H1 (cell line): ENCODE measurements around the gene CYP3A7. TPM values are rescaled to one million over a fixed set of nuclear protein-coding genes. Genes with fewer than 3 reads are reported as not detected.

Source experiments
- CTCF ChIA-PET: fragments of 300-600 bp; sonication (Branson Sonifier 250); formaldehyde crosslinking; loops from one replicate; lab custom pipeline; 2021; ENCODE audit not compliant: partially characterized antibody; lab: Charles Lee
- POLR2A ChIA-PET: fragments of 300-600 bp; sonication (Branson Sonifier 250); formaldehyde crosslinking; loops from one replicate; lab custom pipeline; 2021; ENCODE audit warnings: inconsistent platforms; ENCODE audit not compliant: partially characterized antibody; lab: Charles Lee
- DNase-seq, 2 experiments: peaks; one replicate each; pipeline versions ENCODE4 v3.0.0 to v3.0.0-alpha.2; 2010 to 2022; ENCODE audit warnings: low spot score in 2 of 2, low read depth in 1 of 2, mixed read lengths in 1 of 2
- FAIRE-seq: peaks from 2 replicates; lab custom pipeline; 2011; peaks lifted over from hg19 to GRCh38; lab: Jason Lieb, UNC
- H2AFZ ChIP-seq: 2 replicates; pipeline ENCODE4 v1.8.1; 2012; ENCODE audit warnings: low read length, inconsistent platforms
- H2AK5ac ChIP-seq: 2 replicates; pipeline ENCODE4 v1.6.1; 2013; ENCODE audit warnings: low read depth, low read length
- H2BK120ac ChIP-seq: replicated peaks from 2 replicates; pipeline ENCODE3; 2013; ENCODE audit warnings: low read depth, low read length, inconsistent platforms
- H2BK12ac ChIP-seq: 2 replicates; pipeline ENCODE4 v1.6.1; 2013; ENCODE audit warnings: low read depth, low read length
- H2BK15ac ChIP-seq: 2 replicates; pipeline ENCODE4 v1.6.1; 2013; ENCODE audit warnings: low read length
- H2BK20ac ChIP-seq: 2 replicates; pipeline ENCODE4 v1.6.1; 2013; ENCODE audit warnings: low read length
- H2BK5ac ChIP-seq: 2 replicates; pipeline ENCODE4 v1.6.1; 2013; ENCODE audit warnings: low read depth, low read length
- H3K14ac ChIP-seq: 2 replicates; pipeline ENCODE4 v1.6.1; 2013; ENCODE audit warnings: inconsistent platforms; ENCODE audit not compliant: insufficient read length
- H3K18ac ChIP-seq: 2 replicates; pipeline ENCODE4 v1.6.1; 2013; ENCODE audit warnings: low read length; ENCODE audit errors: extremely low read depth
- H3K23ac ChIP-seq: 2 replicates; pipeline ENCODE4 v1.6.1; 2013; ENCODE audit warnings: inconsistent platforms; ENCODE audit not compliant: insufficient read length
- H3K23me2 ChIP-seq: 2 replicates; pipeline ENCODE4 v1.6.1; 2013; ENCODE audit warnings: low read depth, low read length
- H3K27ac ChIP-seq: 2 replicates; pipeline ENCODE4 v1.6.1; 2011; ENCODE audit warnings: low read depth, low read length, inconsistent platforms
- H3K27me3 ChIP-seq, 4 experiments: replicated peaks in 1 of 4; 1 replicate in 1 of 4; 2 replicates in 3 of 4; pipeline versions ENCODE4 v1.6.1 to v1.8.1; 2011 to 2013; ENCODE audit warnings: low read length in 3 of 4, mild to moderate bottlenecking in 3 of 4, inconsistent platforms in 2 of 4, mixed read lengths in 2 of 4, moderate library complexity in 1 of 4; ENCODE audit not compliant: control insufficient read depth in 3 of 4, insufficient read depth in 3 of 4; ENCODE audit errors: extremely low read depth in 1 of 4
- H3K36me3 ChIP-seq, 4 experiments: 2 replicates each; pipeline versions ENCODE4 v1.6.1 to v1.8.1; 2011 to 2013; ENCODE audit warnings: mild to moderate bottlenecking in 4 of 4, low read length in 3 of 4, moderate library complexity in 2 of 4, control low read depth in 1 of 4, inconsistent platforms in 1 of 4; ENCODE audit not compliant: insufficient read depth in 4 of 4, control insufficient read depth in 2 of 4
- H3K4ac ChIP-seq: replicated peaks from 2 replicates; pipeline ENCODE3; 2013; ENCODE audit warnings: low read length, low read depth, mixed read lengths, inconsistent platforms; ENCODE audit not compliant: insufficient read length
- H3K4me1 ChIP-seq, 4 experiments: replicated peaks in 1 of 4; 1 replicate in 1 of 4; 2 replicates in 3 of 4; pipeline versions ENCODE4 v1.6.1 to v1.8.1; 2011 to 2013; ENCODE audit warnings: low read length in 3 of 4, inconsistent platforms in 2 of 4, mixed read lengths in 1 of 4; ENCODE audit not compliant: insufficient read depth in 4 of 4, control insufficient read depth in 3 of 4
- H3K4me2 ChIP-seq, 2 experiments: 2 replicates each; pipeline versions ENCODE4 v1.6.1 to v1.8.1; 2011 to 2013; ENCODE audit warnings: low read depth in 2 of 2, low read length in 2 of 2, control low read depth in 1 of 2, inconsistent platforms in 1 of 2, mild to moderate bottlenecking in 1 of 2; ENCODE audit not compliant: insufficient read depth in 1 of 2
- H3K4me3 ChIP-seq, 4 experiments: fragments of 200-600, 300-600 bp in 1 of 4; sonication (generic), shearing (Covaris generic), sonication (Bioruptor Twin) in 1 of 4; 2 replicates each; pipeline versions ENCODE4 v1.5.1 to v1.8.1; 2011 to 2016; ENCODE audit warnings: low read length in 4 of 4, low read depth in 3 of 4, control low read depth in 2 of 4, inconsistent platforms in 2 of 4, mild to moderate bottlenecking in 2 of 4, mixed read lengths in 1 of 4, moderate library complexity in 1 of 4; ENCODE audit not compliant: insufficient read depth in 2 of 4; ENCODE audit errors: extremely low read depth in 1 of 4
- H3K56ac ChIP-seq: replicated peaks from 2 replicates; pipeline ENCODE3; 2013; ENCODE audit warnings: low read depth, mild to moderate bottlenecking, mixed read lengths, low read length, inconsistent platforms; ENCODE audit not compliant: insufficient read length
- H3K79me1 ChIP-seq: 2 replicates; pipeline ENCODE4 v1.6.1; 2013; ENCODE audit warnings: low read depth, low read length, control low read depth
- H3K79me2 ChIP-seq, 2 experiments: 2 replicates each; pipeline versions ENCODE4 v1.6.1 to v1.8.1; 2012 to 2013; ENCODE audit warnings: low read length in 2 of 2, mild to moderate bottlenecking in 2 of 2, inconsistent platforms in 1 of 2; ENCODE audit not compliant: insufficient read depth in 2 of 2, control insufficient read depth in 1 of 2
- H3K9ac ChIP-seq, 4 experiments: replicated peaks in 1 of 4; 1 replicate in 1 of 4; 2 replicates in 3 of 4; pipeline versions ENCODE4 v1.6.1 to v1.8.1; 2011 to 2013; ENCODE audit warnings: low read depth in 3 of 4, low read length in 3 of 4, control low read depth in 2 of 4, mild to moderate bottlenecking in 2 of 4, moderate library complexity in 2 of 4, inconsistent platforms in 1 of 4; ENCODE audit errors: extremely low read depth in 1 of 4
- H3K9me3 ChIP-seq, 2 experiments: 2 replicates each; pipeline versions ENCODE4 v1.6.1 to v1.8.1; 2012 to 2013; ENCODE audit warnings: mild to moderate bottlenecking in 2 of 2, moderate library complexity in 2 of 2, control low read depth in 1 of 2, inconsistent platforms in 1 of 2, low read depth in 1 of 2, low read length in 1 of 2, mixed read lengths in 1 of 2; ENCODE audit not compliant: insufficient read depth in 2 of 2
- H4K20me1 ChIP-seq, 2 experiments: replicated peaks in 1 of 2; 2 replicates each; pipeline versions ENCODE3 to v1.8.1; 2011 to 2013; ENCODE audit warnings: inconsistent platforms in 2 of 2, low read length in 2 of 2, mild to moderate bottlenecking in 1 of 2; ENCODE audit not compliant: insufficient read depth in 2 of 2, control insufficient read depth in 1 of 2
- H4K5ac ChIP-seq: 2 replicates; pipeline ENCODE4 v1.6.1; 2013; ENCODE audit warnings: low read length, low read depth, mixed read lengths, inconsistent platforms; ENCODE audit not compliant: insufficient read length
- H4K8ac ChIP-seq: 2 replicates; pipeline ENCODE4 v1.8.0; 2013; ENCODE audit warnings: mild to moderate bottlenecking, moderate library complexity, low read length, inconsistent platforms; ENCODE audit not compliant: insufficient read depth; ENCODE audit errors: extremely low read depth
- H4K91ac ChIP-seq: replicated peaks from 2 replicates; pipeline ENCODE3; 2013; ENCODE audit warnings: low read length, mixed read lengths, inconsistent platforms; ENCODE audit not compliant: insufficient read length
- CHD1 ChIP-seq: IDR thresholded peaks from 2 replicates; pipeline ENCODE4 v1.6.1; 2012; ENCODE audit warnings: low read depth, low read length, improper control_type of control experiment
- GTF2F1 ChIP-seq: IDR thresholded peaks from 2 replicates; pipeline ENCODE4 v1.6.1; 2012; ENCODE audit warnings: low read depth, low read length, improper control_type of control experiment, borderline replicate concordance
- KDM1A ChIP-seq: fragments of 200-600, 300-600 bp; sonication (generic); IDR thresholded peaks from 2 replicates; pipeline ENCODE4 v1.7.1; 2016; ENCODE audit warnings: mild to moderate bottlenecking, low read length, borderline replicate concordance
- KDM4A ChIP-seq: IDR thresholded peaks from one replicate; pipeline ENCODE4 v1.7.1; 2012; ENCODE audit warnings: low read depth, mild to moderate bottlenecking, moderate library complexity, low read length, inconsistent platforms; ENCODE audit not compliant: severe bottlenecking
- POU5F1 ChIP-seq: IDR thresholded peaks from 2 replicates; pipeline ENCODE4 v1.6.1; 2011; ENCODE audit warnings: low read depth, mild to moderate bottlenecking, low read length, moderate library complexity
- TCF12 ChIP-seq: IDR thresholded peaks from 2 replicates; pipeline ENCODE4 v1.6.1; 2011; ENCODE audit warnings: low read depth, mild to moderate bottlenecking, low read length
- ZNF274 ChIP-seq: IDR thresholded peaks from 2 replicates; pipeline ENCODE4 v1.7.0; 2012; ENCODE audit warnings: low read length, borderline replicate concordance; ENCODE audit errors: extremely low read depth
- WGBS, 2 experiments: shearing (Covaris generic) in 1 of 2; methylation state at CpG; one replicate each; pipeline versions ENCODE4 v1.1.6 to v1.1.7; 2013 to 2015; ENCODE audit warnings: low lambda C conversion rate in 2 of 2, mixed read lengths in 2 of 2, inconsistent platforms in 1 of 2, low coverage in 1 of 2, missing lambda C conversion rate in 1 of 2; ENCODE audit not compliant: insufficient replicate concordance in 2 of 2, insufficient coverage in 1 of 2, insufficient read length in 1 of 2; ENCODE audit errors: extremely low coverage in 1 of 2, missing lambda C conversion rate in 1 of 2; 5-methylcytosine and 5-hydroxymethylcytosine counted together
- polyA plus RNA-seq, 7 experiments: library from polyadenylated mRNA; depleted of rRNA in 3 of 7; stranded (reverse) in 5 of 7; unstranded in 2 of 7; fragments of >200 nt in 5 of 7; fragments of 200-250 nt in 2 of 7; gene quantifications; 1 replicate in 5 of 7; 2 replicates in 1 of 7; 4 replicates in 1 of 7; pipeline versions ENCODE4 v1.2.1 to v1.2.3, GENCODE V29; 2011 to 2013; ENCODE audit warnings: missing spikeins in 2 of 7, mixed read lengths in 2 of 7
- total RNA-seq: library from RNA; stranded (reverse); fragmentation: NEBNext Ultra II Directional; extraction: Animal tissue kit (Norgen Biotek cat#: 25700); gene quantifications from 2 replicates; pipeline ENCODE4 v1.2.1, GENCODE V29; 2021
- TF ChIP-seq, protein P1 (sequence below): IDR thresholded peaks from 2 replicates; pipeline ENCODE4 v1.6.1; 2012; ENCODE audit warnings: low read length, inconsistent platforms
- TF ChIP-seq, protein P2 (sequence below), 3 experiments: IDR thresholded peaks; 1 replicate in 2 of 3; 2 replicates in 1 of 3; pipeline versions ENCODE4 v1.5.1 to v1.6.1; 2011; ENCODE audit warnings: low read length in 3 of 3, mild to moderate bottlenecking in 3 of 3, inconsistent platforms in 2 of 3, low read depth in 1 of 3, moderate library complexity in 1 of 3; ENCODE audit not compliant: insufficient read depth in 1 of 3; ENCODE audit errors: control extremely low read depth in 1 of 3

The CYP3A7 gene
- total and polyA plus RNA-seq, 2 of the 8 experiments (the other 6 are each of a cell fraction or from before 2014, with no cell fraction given), result not detected

DNA sequence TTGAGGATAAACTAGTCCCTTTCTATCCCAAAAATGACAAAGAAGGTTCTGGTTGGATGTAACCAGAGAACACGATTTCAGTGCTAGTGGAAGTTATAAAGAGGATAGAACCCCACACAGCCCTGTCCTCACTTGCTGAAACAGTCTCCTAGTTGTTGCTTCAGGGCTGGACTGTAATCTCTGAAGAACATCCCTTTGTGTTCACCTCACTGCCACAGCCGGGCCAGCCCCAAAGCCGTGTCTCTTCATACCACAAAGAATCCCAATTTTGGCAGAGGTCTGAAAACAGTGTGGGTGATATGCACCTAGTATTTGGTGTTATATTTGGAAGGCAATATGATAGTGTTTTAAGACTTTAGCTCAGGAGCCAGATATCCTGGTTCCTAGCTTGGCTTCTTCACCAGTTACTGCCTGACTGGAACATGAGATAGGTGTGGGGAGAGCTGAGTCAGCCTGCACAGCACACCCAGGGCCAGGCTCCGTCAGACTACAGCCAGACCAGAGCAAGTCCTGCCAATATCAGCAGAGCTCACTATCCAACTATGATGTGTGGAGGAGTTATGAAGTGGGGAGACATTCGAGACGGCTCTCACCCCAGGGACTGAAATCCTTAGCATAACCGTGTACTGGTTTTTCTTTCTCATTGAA is 27.8 kb upstream of the CYP3A7 start:
- Histone ChIP-seq H3K36me3 (no peaks in the 10 kb centered on the region), H4K5ac (no peak overlapping the region), H4K20me1 (no peaks in the 10 kb centered on the region), H2AK5ac (no peak overlapping the region), H2BK12ac (no peak overlapping the region), H3K14ac (no peak overlapping the region), H3K18ac (no peak overlapping the region), H3K4me3 (no peak overlapping the region), H4K8ac (no peak overlapping the region), H3K4me1 (no peaks in the 10 kb centered on the region), H2BK120ac (no peak overlapping the region), H3K27ac (no peak overlapping the region), H3K9ac (no peak overlapping the region), H2BK20ac (no peak overlapping the region), H3K56ac (no peak overlapping the region), H4K91ac (no peak overlapping the region), H2BK15ac (no peak overlapping the region), H2BK5ac (no peak overlapping the region), H3K23me2 (no peaks in the 10 kb centered on the region), H2AFZ (no peak overlapping the region), H3K4ac (no peak overlapping the region), H3K27me3 (no peaks in the 10 kb centered on the region), H3K79me1 (no peaks in the 10 kb centered on the region), H3K23ac (no peak overlapping the region), H3K79me2 (no peaks in the 10 kb centered on the region), H3K9me3 (no peaks in the 10 kb centered on the region), H3K4me2 (no peak overlapping the region)
- DNase-seq, result no peak
- peak; percentile 45 for FAIRE-seq
- 87% methylated on average over 7 of the region's 7 CpGs; no CpG with 5 or more reads in 1 of the 2 experiments for WGBS, 2 experiments
- ChIA-PET POLR2A (no interaction called here), CTCF (no interaction called here)
- no peak for TF ChIP-seq GTF2F1
- TF ChIP-seq, protein P1, sequence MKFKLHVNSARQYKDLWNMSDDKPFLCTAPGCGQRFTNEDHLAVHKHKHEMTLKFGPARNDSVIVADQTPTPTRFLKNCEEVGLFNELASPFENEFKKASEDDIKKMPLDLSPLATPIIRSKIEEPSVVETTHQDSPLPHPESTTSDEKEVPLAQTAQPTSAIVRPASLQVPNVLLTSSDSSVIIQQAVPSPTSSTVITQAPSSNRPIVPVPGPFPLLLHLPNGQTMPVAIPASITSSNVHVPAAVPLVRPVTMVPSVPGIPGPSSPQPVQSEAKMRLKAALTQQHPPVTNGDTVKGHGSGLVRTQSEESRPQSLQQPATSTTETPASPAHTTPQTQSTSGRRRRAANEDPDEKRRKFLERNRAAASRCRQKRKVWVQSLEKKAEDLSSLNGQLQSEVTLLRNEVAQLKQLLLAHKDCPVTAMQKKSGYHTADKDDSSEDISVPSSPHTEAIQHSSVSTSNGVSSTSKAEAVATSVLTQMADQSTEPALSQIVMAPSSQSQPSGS, result no peak
- no peak for TF ChIP-seq TCF12
- TF ChIP-seq KDM1A, result no peak
- TF ChIP-seq, protein P2, sequence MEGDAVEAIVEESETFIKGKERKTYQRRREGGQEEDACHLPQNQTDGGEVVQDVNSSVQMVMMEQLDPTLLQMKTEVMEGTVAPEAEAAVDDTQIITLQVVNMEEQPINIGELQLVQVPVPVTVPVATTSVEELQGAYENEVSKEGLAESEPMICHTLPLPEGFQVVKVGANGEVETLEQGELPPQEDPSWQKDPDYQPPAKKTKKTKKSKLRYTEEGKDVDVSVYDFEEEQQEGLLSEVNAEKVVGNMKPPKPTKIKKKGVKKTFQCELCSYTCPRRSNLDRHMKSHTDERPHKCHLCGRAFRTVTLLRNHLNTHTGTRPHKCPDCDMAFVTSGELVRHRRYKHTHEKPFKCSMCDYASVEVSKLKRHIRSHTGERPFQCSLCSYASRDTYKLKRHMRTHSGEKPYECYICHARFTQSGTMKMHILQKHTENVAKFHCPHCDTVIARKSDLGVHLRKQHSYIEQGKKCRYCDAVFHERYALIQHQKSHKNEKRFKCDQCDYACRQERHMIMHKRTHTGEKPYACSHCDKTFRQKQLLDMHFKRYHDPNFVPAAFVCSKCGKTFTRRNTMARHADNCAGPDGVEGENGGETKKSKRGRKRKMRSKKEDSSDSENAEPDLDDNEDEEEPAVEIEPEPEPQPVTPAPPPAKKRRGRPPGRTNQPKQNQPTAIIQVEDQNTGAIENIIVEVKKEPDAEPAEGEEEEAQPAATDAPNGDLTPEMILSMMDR (IDR thresholded peaks at IDR 0.05; ENCODE audit: control extremely low read depth in 1 of 3, insufficient read depth in 1 of 3, low read depth in 1 of 3, low read length in 3 of 3), result no peak
- TF ChIP-seq CHD1, result no peak
- TF ChIP-seq POU5F1, result no peak
- no peak for TF ChIP-seq KDM4A
- no peak for TF ChIP-seq ZNF274
